GM18508 (cell line): ENCODE measurements around the gene FBXL2.

Experiments
- ATAC-seq: cut with Tn5 transposase; IDR thresholded peaks from one replicate; pipeline ENCODE4 v1.9.1; 2021; ENCODE audit warnings: moderate number of reproducible peaks; ENCODE audit not compliant: insufficient read depth, unreplicated experiment

The FBXL2 gene, protein sequence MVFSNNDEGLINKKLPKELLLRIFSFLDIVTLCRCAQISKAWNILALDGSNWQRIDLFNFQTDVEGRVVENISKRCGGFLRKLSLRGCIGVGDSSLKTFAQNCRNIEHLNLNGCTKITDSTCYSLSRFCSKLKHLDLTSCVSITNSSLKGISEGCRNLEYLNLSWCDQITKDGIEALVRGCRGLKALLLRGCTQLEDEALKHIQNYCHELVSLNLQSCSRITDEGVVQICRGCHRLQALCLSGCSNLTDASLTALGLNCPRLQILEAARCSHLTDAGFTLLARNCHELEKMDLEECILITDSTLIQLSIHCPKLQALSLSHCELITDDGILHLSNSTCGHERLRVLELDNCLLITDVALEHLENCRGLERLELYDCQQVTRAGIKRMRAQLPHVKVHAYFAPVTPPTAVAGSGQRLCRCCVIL

DNA sequence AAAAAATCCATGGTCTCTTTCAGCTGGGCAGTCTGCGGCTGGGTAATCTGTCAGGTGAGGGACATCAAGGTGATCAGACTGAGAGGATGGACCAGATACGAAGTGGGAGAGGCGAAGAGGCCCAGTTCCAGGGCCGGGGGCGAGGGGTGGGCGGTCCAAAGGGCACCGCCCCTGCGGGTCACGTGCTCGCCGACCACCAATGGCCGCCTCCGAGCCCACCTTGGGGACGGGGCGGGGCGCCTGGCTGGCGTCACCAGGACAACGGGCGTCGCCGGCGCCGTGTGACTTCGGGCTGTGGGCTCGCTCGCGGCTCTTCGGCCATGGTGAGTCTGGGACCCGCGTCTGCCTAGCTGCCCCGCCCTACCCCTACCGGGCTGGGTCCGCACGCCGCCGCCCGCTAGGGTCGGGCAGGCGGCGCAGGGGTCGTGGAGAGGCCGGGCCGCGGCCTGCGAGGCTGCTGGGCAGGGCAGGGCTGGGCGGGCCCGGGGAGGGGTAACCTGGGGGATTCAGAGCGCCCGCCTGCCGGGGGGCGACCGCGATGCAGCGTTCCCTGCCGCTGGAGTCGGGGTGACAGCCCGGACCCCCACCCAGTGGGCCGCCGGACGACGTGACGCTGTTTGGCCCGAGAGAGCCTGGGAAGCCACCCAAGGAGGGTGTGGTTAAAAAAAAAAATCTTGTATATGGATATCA is at the start of gene FBXL2:
TSS of gene FBXL2 (plus strand) at position 250 of the 690 bp plus-strand sequence. CDS start at position 321, 71 bp downstream.
- ATAC-seq = no peak

DNA sequence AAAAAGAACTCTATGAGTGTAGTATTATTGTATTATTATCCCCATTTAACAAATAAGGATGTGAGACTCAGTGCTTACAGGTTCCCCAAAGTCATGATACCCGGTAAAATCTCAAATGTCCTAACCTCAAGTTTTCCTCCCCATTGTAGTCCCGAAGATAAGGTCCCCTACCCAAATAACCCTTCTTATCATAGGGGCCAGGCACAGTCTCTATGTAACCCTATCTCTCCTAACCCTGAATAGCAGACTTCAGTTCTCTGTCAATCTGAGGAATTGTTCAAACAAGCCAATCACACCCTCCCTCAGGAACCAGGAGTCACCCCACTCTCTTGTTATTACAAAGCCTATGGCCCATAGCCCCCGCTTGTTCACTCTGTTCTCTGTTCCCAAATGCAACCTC is 48.2 kb upstream of the FBXL2 start:
- no peak for ATAC-seq

DNA sequence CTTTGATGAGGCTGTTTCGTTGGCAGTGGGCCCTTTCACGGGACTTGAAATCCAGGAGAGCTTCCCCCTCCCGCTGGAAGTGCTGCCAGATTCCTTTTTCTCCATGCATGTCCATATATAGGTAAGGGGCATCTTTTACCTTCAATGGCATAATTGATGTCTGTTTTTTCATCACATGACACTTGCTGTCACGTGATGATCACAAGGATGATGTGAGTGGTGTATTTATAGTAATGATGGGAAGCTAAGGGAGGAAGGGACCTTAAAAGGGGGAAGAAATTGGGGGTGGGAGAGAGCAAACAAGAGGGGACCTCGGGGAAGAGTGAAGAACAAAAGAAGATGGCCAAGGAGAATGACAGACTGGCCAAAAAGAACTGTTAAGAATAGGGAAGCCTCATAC is 47.3 kb upstream of the FBXL2 start:
- ATAC-seq = no peak

DNA sequence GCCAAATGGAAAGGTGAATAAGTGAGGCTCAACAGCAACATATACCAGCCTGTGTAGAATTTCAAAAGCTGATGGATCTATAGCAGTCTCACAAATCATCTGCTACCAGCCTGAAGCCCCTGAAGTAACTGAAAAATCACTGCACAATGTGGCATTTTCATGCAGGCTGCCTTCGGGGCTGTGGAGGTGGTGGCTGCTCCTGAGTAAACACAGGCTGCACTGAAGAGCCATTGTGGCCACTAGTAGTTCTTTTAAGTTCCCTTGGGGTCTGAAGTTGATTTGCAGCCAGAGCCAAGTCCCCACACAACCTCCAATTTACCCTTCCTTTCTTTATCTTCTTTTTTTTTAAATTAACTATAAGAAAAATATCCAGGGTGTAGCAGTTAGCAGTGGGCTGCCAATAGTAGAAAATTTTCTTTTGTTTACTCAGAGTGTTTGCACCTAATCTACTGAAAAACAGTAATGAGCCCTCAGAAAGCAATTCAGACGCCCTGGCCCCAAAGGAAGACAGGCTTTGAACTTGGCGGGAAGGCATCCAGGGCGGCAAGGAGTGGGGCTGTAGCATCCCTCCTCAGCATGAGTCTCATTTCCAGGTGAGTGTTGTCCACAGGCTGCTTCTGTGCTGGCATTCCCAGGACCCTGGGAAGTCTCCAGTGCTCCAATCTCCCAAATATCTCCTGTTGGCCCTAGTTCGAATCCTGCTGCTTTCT is 45.3 kb upstream of the FBXL2 start:
- no peak for ATAC-seq

DNA sequence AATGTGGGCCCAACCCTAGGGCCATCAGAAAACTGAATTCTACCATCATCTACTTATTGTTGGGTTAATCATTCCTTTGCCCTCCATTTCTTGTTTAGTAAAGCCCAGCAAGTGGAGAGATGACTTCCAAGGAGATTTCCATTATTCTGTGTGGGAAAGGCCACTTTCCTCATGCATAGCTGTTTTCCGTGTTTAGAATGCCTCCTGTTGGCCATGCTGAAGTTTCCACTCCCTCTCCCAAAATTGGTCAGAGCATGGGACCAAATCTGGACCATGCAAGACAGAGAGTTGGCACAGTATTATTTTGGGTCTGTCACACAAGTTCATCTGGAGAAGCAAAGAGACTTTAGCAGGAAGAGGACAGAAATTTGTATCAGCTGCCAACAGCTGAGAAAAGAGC is 43.4 kb upstream of the FBXL2 start:
- no peak for ATAC-seq

DNA sequence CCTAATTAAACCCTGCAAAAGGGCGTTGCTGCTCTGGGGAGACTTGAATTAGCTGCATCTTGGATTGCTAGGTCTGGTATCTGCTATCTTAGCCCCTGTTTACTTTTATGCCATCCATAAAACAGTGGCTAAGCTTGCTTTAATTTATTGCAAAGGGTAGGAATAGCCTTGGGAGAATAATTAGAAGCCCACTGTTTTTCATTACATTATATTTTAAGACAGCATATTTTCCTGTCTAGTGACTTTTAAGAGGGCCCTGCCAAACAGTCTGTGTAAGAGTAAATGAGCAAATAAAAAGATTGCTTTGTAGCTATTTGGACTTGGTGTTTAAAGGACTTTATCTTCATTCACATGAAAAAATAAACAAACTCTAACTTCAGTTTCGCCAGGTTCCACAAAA is 41.2 kb upstream of the FBXL2 start:
- no peak for ATAC-seq

DNA sequence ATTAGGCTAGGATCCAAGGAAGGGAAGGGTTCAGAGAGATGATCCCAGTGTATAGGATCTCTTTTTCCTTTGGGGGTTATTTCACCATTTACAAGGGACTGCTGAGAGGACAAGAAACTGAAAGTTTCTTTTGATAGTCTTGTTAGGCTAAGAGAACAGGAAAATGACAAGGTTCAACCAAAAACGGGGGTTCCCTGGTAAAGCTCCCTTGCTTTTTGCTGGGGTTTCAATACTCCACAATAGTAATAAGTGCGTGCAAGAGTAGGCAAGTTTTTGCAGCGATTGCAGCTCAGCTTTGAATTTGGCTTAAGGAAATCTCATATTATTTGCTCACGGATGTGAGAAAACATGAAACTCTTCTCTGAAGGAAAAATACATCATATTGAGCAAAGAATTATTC is 39.8 kb upstream of the FBXL2 start:
- no peak for ATAC-seq

DNA sequence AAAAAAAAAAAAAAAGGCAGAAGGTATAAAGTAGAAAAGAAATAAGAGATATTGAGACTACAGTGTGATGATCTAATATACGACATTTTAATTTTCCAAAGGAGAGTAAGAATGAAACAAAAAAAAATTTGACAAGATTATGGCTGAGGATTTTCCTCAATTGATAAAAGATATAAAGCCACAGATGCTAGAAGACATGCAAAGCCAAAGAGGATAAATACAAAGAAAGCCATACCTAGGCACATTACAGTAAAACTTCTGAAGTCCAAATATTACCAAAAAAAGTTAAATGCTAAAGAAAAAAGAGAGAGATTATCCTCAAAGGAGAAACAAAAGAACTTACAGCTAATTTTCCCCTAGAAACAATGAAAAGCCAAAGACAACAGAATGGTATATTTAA is 38.3 kb upstream of the FBXL2 start:
- no peak for ATAC-seq

DNA sequence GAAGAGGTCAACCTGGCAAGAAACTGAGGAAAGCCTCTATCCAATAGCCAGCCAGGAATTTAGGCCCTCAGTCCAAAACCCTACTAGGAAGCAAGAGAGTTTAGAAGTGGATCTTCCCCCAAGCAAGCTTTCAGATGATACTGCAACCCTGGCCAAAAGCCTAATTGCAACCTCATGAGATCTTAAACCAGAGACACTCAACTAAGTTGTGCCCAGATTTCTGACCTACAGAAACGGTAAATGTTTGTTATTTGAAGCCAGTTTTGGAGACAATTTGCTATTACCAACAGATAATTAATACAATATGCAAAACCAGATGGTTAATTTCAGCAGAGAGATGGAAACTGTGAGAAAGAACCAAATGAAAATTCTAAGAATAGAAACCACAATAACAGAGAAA is 37.0 kb upstream of the FBXL2 start:
- no peak for ATAC-seq

DNA sequence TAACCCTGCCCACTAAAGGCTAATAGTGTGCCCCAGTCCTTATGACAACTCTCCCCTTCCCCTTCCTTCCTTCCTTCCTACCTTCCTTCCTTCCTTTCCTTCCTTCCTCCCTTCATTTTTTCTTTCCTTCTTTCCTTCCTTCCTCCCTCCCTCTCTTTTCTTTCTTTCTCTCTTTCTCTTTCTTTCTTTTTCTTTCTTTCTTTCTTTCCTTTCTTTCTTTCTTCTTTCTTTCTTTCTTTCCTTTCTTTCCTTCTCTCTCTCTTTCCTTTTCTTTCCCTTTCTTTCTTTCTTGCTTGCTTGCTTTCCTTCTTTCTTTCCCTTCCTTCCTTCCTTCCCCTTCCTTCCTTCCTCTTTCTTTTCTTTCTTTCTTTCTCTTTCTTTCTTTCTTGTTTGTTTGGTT is 30.5 kb upstream of the FBXL2 start:
- no peak for ATAC-seq

DNA sequence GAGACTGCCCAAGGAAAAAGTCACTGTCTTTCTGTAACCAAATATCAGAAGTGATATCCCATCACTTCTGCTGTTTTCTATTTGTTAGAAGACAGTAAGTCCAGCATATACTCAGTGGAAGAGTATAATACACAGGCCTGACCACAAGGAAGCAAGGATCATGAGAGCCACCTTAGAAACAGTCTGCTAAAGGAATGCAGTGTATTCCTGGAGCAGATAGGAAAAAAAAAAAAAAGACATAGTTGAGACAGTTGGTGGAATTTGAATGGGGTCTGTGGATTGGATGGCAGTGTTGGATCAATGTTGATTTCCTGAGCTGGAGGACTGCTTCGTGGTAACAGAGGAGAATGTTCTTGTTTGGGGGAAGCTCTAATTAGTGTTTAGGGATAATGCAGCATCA is 26.5 kb upstream of the FBXL2 start:
- no peak for ATAC-seq

DNA sequence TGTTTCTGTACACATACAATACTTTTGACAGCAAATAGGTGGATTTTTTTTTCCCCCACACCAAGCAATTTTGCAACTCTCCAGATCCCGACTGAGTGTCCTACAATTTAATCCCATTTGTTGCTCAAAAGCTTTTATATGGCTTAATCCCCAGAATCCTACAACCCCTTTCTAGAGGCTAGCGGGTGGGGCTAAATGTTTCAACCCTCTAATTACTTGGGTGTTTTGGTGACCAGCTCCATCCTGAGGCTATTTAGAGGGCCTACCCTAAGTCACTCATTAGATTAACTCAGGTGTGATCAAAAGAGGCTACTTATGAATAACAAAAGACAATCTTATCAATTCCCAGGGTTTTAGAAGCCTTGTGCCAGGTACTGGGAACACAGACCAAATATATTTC is 21.0 kb upstream of the FBXL2 start:
- no peak for ATAC-seq

DNA sequence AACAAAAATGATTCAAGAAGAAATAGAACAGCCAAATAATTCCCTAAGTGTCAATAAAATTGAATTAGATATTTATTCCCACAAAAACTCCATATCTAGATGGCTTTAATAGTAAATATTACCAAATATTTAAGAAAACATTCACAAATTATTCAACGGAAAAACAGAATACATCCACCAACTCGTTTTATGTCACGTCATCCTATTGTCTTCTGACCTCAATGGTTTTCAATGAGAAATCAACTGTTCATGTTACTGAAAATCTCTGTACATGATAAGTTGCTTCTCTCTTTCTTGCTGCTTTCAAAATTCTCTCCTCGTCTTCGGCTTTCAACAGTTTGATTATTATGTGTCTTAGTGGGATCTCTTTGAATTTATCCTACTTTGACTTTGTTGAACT is 17.1 kb upstream of the FBXL2 start:
- no peak for ATAC-seq

DNA sequence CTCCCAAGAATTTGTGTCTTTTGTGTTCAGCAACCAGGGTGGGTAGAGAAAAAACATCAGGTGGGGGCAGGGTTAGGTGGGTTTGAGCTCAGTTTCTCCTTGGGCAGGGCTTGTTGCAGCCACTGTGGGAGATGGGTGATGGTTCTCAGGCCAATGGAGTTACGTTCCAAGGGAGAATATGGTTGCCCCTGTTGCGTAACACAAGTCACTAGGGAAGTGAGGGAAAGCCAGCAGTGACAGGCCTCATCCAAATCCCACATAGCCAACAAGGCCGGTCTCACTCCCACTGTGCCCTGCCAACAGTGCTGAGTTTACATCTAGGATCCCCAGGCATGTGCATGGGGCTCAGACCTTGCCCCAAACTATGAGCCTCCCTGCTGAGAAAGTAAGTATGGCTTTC is 7.9 kb upstream of the FBXL2 start:
- ATAC-seq = no peak

DNA sequence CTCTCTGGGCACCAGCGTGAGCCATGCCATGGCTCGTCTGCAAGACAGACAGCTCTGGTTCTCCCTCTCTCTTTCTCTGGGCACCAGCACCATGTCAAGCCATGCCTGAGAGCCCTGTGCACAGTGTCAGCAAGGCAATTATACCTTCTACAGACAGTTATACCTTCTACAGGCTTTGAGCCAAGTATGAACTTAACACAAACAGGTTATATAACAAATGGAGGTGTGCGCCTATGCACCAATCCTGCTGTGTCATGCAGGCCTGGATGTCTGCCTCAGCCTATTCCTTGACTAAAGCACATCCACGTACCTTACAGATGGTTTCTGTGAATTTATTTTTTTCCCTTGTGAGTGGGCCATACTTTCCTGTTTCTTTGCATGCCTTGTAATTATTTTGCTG is 5.9 kb upstream of the FBXL2 start:
- ATAC-seq = no peak

DNA sequence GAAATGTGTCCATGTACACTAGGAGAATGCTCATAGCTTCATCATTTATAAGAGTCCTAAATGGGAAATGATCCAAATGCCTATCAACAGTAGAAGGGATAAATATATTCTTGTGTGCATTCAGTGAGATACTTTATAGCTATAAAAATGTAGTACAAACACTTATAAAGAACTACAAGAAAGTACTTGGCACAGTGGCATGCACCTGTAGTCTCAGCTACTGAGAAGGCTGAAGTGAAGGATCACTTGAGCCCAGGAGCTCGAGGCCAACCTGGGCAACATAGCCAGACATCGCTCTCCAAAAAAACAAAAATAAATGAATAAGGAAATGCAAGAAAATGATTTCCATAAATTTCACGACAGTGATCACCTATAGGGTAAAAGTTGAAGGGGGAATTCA is 3.6 kb upstream of the FBXL2 start:
- no peak for ATAC-seq

DNA sequence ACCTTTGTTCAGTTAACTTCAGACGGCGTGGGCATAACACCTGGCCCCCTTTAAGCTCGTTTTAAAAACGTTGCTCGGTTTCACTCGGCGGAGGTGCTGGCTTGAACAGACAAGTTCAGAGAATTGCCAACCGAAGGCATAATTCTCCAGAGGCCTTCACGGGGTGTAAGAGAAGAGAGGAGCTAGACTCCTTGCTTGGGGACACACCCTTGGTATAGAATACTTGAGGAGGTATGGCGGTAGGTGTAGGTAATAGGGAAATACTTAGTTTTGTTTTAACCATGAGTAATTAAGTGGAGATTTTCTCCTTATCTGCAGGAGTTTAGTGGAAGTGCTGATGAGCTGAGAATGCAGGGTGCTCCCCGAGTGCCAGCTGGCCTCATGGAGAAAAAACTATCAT is 921 bp downstream of the FBXL2 start:
- ATAC-seq = no peak

DNA sequence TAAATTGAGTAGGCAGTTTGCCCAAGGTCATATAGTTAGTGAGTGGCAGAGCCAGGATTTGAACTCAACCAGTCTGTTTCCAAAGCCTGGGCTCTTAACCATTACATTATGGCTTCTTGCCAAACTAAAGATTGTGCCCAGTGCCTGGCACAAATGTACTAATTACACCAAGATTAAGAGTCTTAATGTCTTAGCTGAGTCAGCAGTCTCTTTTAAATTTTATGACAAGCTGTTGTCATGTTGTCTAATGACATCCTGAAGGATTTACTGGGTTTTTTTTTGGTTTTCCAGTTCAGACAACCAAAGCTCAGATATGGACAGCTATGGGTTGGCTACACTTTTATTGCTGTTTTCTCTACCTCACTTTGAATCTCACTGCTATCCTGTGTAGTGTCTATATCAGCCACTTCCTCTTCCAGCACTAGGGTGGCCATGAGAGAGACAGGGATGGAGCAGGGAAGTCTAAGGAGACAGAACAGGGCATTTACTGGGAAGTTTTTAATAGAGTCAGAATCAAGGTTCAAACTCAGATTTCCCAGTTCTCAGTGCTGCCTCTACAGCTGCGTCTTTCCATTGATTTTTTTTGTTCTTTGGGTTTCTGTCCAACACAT is 10.5 kb downstream of the FBXL2 start:
- ATAC-seq = no peak

DNA sequence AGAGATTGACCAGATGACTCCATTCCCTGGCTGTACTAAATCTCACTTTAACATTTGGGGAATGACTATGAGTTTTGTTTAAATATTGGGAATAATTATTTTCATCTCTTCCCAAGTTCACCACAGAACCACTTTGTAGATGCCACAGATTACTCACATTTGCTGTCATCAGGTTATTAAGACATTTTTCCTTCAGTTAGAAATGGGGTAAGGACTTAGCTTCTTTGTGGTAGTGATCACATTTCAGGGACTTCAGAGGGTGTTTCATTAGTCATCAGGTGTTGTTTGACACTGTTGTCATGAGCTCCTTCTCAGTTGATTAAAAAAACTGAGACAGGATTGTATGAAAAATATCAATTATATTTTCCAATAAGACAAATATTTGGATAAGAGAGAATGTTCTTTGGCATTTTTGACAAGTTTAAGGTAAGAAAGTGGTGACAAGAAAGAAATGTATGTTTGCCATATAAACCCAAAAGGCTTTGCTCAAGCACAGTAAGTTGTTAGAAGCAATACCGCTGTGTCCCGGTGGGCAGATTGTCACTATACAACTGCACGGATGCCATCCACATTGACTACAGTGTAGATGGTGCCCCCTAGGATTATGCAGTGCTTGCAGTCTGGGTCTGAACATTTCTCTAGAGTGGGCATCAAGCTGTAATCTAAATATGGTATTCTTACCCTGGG is 22.3 kb downstream of the FBXL2 start:
- ATAC-seq = no peak

DNA sequence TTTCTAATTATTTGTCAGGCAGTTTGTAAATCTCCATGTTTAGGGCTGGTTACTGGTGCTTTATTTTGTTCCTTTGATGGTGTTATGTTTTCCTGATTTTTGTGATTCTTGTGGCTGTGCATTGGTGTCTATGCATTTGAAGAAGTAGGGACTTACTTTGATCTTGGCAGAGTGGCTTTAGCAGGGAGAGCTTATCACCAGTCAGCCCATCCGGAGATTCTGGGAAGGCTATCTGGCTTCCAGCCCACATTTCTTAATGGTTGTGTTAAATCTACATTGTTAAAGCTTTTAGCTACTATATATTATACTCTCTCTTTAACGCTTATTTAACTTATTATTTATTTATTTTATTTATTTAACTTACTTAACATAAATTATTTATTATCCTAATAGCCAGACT is 35.1 kb downstream of the FBXL2 start:
- ATAC-seq = no peak
